NCI-H1105 treated with DMSO at 0.1 percent for 48 hours (cell line): ENCODE measurements around the gene CCDC27.

Source experiments
- DNase-seq: peaks from one replicate; lab custom pipeline; 2025; lab: John Stamatoyannopoulos, UW

Gene CCDC27

GRCh38 chr1:3777078-3777547 lies 24.9 kb downstream of the CCDC27 start:
- DNase-seq, result no peak

DNA sequence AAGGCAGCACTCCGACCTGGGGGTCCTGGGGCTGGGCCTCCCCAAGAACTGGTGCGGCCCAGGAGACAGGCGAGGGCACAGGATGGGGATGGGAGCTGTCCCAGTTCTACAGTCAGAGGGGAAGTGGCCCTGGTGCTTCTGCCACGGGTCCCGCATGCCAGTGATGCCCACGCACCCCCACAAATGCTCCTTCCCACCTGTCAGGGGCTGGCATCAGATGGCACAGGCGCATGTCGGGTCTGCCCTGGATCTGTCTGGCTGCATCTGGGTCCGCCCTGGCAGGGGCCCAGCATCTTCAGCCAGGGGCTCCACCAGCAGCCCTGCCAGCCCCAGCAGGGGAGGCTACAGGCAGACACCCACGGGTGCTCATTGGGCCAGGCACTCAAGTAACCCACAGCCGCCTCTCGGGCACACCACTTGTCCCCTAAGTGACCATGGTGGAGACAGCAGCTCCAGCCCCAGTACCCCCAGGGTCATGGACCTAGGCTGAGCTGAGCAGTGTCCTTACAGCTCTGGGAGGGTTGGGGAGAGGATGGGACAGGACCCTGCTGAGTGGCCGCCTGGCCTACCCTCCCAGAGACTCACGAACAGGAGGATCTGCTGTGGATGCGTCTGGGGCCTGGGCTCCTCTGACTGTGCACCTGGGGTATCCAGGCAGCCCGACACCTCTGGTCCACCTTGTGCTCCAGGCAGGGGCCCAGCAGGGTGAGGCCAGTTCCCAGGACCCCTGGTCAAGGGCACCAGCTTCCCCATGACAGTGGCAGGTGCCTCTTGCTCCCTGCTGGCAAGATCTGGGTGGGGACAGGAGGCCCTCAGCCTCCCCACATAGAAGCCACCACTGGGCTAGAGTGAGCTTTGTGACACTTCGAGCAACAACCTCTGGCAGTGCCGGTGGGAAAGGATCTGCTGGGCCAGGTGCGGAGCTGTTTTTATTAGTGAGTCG lies 25.7 kb downstream of the CCDC27 start:
- no peak for DNase-seq

- no peak for DNase-seq
These were observed 26.5 kb downstream of the CCDC27 start for GRCh38 chr1:3778590-3779264.

GRCh38 chr1:3779265-3779911 lies 27.1 kb downstream of the CCDC27 start:
- no peak for DNase-seq

DNA sequence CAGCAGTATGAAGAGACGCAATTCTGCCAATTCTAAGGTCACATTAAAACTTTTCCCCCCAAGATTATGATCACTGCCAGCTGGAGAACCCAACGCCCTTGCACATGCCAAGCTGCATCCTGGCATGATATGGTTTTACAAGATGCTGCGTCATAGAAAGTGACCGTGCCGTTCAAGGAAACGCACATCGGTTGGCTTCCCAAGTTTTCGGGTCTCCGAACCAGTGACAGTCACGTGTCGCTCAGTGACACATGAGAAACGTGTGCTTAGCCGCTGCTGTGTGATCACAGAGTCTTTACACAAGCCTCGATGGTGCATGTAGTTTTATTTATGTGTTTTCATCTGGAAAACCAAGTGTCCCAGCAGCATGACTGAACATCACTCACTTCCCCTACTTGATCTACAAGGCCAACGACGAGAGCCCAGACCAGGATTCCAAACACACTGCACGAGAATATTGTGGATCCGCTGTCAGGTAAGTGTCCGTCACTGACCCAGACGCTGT lies 27.7 kb downstream of the CCDC27 start:
- no peak for DNase-seq

DNA sequence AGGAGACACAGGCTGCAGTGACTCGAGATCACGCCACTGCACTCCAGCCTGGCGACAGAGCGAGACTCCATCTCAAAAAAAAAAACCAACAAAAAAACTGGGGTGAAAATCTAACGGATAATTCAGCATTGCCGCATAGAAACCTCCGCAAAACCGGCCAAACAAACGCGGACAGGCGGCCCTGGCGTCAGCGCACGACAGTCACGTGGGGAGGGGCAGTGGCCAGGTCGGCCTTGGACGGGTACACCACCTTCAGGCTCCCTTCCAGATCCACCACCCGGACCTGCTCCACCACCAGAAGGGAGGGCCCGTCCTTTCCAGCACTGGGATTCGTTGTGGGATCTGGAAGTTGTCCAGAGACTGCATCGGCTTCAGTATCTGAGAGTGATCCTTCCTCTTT lies 28.7 kb downstream of the CCDC27 start:
- DNase-seq, result no peak

GRCh38 chr1:3783651-3784474 lies 31.6 kb downstream of the CCDC27 start:
- DNase-seq, result no peak

- DNase-seq, result no peak
These were observed 32.8 kb downstream of the CCDC27 start for GRCh38 chr1:3785045-3785444.

DNA sequence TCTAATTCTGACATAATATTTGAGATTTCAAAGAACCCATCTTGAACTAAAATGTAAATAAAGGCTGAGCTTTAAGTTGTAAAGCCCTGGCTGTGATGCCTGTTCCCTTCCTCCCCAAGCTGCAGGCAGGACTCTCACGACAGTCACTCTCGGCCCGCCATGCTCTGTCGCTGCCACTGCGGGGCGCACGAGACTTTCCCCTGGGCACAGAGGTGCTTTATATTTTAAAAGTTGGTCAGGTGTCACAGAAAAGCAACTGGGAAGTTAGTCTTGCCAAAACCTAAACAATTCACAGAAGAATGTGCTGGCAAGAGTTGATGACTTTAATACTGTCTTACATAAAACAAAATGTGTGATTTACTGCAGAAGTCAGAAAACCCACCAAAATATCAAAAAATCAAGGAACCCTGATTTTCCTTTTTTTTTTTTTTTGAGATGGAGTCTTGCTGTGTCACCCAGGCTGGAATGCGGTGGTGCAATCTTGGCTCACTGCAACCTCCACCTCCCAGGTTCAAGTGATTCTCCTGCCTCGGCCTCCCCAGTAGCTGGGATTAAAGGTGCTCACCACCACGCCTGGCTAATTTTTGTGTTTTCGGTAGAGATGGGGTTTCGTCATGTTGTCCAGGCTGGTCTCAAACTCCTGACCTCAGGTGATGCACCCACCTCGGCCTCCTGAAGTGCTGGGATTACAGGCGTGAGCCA lies 33.4 kb downstream of the CCDC27 start:
- DNase-seq, result no peak

DNA sequence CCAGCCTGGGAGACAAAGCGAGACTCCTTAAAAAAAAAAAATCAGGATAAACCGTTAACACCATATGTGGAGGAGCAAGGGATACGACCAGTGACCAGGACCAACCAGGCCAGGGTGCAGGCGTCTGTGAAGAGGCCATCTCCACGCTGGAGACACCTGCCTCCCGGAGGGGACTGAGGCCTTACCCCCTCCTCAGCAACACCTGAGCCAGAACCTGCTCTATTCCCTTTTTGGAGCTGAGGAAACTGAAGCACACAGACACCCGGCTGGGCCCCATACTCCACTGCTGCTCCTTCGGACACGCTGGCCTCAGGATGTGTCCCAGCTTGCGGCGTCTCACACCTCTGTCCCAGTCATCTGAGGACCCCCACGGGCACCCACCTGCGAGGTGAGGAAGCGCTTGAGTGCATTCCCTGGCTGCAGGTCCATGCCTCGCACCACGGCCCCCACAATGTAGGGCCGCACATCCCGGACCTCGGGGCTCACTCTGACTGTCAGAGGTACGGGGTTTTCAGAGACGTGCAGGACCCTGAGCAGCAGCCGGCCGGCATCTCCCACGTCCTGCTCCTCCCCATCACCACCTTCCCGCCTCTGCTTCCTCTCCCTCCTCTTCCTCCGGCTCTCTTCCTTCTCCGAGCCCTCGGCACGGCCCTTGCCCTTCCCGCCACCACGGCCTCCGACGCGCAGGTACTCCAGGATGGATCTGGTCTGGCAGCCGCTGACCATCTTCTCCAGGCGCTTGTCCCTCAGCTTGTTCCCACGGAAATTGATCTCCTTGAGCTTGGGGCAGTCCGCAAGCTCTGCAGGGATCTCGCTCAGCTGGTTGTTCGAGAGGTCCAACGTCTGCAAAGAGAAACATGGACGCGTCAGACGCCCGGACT lies 34.5 kb downstream of the CCDC27 start:
- no peak for DNase-seq

DNA sequence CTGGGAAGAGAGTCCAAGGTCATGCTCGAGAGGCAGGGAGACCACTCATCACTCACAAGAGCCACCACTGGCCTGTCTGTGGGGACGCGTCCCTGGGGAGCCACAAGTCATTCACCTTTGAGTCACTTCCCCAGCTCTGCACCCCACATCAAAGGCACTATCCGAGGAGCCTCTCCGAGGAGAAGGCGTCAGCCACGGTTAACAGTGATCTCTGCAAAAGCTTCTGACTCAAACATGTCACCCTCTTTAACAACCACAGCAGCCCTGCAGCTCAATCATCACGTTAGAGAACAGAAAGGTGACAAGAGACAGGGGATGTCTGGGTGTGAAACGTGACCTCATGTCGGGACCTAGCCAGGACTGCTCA lies 35.1 kb downstream of the CCDC27 start:
- DNase-seq, result no peak

DNA sequence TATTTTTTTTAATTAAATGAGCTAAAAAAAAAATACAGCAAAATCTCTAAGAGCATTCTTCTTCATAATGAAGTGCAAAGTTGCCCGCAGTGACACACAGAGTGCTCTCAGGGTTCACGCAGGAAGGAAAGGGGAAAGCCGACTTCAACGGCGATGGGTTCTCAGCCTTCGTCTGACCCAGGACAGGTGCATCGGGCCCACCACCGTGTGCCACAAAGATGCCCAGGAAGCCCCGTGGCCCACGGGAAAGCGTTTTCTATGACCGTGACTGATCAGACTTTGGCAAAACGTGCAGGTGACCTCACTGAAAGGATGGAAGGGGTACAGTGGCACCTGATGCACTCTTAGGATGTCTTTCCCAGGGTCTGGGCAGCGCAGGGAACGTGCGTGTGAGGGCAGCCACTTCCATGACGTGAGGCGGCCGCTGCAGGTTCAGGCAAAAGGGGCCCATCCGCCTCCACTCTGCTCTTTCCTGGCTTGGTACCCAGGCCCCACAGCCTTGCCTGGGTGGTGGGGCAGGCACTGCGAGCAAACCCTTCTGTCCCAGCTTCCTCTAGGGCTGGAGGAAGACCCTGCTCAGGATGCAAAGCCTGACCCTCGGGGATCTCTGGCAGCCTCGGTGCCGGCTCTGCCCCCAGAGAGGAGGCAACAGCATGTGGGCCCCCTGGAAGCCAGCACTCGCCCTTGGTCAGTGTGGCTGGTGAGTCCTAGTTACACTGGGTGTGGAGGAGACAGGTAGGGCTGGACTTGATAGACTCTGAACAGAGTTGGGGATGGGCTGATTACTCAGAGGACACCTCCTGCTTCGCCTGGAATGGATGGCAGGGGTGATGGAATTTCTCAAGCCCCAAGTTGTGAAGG lies 35.7 kb downstream of the CCDC27 start:
- no peak for DNase-seq

GRCh38 chr1:3788756-3789420 lies 36.6 kb downstream of the CCDC27 start:
- no peak for DNase-seq

- no peak for DNase-seq
These were observed 37.4 kb downstream of the CCDC27 start for GRCh38 chr1:3789421-3790300.

DNA sequence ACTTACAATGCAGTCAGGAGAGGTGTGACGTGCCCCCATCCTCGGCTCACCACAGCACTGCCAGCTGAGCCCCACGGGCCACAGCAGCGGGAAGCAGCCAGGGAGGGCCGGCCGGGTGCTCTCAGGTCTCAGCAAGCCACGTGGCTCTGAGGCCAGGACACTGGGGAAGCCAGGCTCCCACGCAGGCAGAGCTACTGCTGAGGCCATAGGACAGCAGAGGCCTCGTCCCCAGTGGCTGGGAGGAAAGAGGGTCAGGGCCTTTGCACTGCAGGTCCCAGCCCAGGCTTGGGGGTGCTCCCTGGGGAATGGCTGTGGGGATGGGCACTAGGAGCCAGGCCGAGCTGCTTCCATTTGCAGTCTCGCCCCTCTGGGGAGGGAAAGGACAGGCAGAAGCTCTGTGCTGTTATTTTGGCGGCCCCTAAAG lies 38.3 kb downstream of the CCDC27 start:
- no peak for DNase-seq

DNA sequence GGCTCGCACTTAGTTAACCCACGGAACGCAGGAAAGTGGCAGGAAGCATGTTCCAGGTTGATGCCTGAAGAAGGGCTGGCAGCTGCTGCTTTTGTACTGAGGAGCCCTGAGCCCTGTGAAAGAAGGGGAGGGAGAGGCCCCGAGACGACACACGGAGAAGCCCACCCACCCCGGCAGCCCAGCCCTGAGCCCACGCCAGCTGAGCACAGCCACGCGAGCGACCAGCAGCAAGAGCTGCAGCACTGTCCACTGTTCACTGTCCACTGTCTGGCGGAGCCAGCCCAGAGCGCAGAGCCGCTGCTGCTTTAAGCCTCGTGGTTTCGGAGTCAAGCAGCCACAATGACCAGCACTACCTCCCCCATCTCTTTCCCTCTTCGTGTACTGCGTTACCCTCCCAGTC lies 38.7 kb downstream of the CCDC27 start:
- DNase-seq, result no peak

DNA sequence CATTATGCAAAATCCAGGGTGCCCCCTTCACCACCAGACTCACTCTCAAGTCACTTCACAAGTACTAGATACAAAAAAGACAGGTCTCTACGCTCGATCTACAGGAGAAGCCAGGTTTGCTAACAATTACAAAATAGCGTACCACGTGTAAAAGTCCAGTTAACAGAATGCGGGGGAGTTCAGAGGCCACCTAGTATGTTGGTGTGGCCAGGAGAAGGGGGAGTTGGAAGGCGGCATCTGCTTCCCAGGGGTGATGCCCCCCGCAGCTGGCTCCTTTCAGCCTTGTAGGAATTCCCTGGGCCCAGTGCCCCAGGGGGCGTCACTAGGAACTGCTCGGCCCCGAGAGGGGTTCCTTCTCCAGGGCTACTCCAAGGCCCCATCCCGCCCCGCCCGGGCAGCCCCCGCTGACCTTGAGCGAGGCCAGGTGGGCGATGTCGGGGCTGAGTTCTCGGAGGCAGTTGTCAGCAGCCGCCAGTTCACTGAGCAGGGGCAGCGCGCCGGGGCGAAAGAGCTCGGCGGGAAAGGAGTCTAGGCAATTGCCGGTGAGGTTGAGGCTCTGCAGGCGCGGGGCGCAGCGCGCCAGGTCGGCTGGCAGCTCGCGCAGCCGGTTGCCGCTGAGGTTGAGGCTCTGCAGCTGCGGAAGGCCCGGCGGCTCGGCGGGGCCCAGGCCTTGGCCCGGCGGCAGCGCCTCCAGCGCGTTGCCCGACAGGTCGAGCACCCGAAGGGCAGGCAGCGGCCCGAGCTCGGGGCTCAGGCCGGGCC lies 43.4 kb downstream of the CCDC27 start:
- no peak for DNase-seq
